Measurements from ENCODE around the gene BPIFB6. TPM values are rescaled to one million over a fixed set of nuclear protein-coding genes. Genes with fewer than 3 reads are reported as not detected.

Gene BPIFB6
- polyA plus RNA-seq, 4 donors, result 0.09 TPM; not detected in 3

- 76 to 80% (median 80%) methylated on average over 15 of the region's 15 CpGs for WGBS, 3 donors
- DNase-seq (no peak), FAIRE-seq (no peak)
- Histone ChIP-seq H3K4me3 (ENCODE audit: low read depth in 1 of 3, low read length in 3 of 3) (no peak overlapping the region), H3K36me3 (ENCODE audit: control insufficient read depth in 3 of 3, insufficient read depth in 2 of 3, low read depth in 1 of 3, low read length in 3 of 3) (no peaks in the 10 kb centered on the region), H3K4me1 (ENCODE audit: control insufficient read depth in 3 of 3, insufficient read depth in 2 of 3, low read depth in 1 of 3, low read length in 2 of 3) (no peaks in the 10 kb centered on the region), H3K27me3 (ENCODE audit: control insufficient read depth in 3 of 3, insufficient read depth in 3 of 3, low read length in 3 of 3) (peaks cover 0 to 3% (median 0%) of the 10 kb centered on the region in 3 donors), H3K9me3 (ENCODE audit: control insufficient read depth in 2 of 2, insufficient read depth in 1 of 2, low read depth in 1 of 2, low read length in 1 of 2) (no peaks in the 10 kb centered on the region), H3K27ac (ENCODE audit: low read depth in 1 of 3, low read length in 2 of 3) (no peak overlapping the region)
Measured at GRCh38 chr20:33012327-33013189, 18.9 kb upstream of the BPIFB6 start.

- no peak for DNase-seq
- H3K9me3 ChIP-seq (ENCODE audit: control insufficient read depth in 2 of 2, insufficient read depth in 1 of 2, low read depth in 1 of 2, low read length in 1 of 2), result no peaks in the 10 kb centered on the region
- 51 to 75% (median 70%) methylated on average over 8 to 12 of the region's 12 CpGs for WGBS, 3 donors
- no peaks in the 10 kb centered on the region for H3K4me1 ChIP-seq (ENCODE audit: control insufficient read depth in 3 of 3, insufficient read depth in 2 of 3, low read depth in 1 of 3, low read length in 2 of 3)
- peaks cover 0 to 3% (median 0%) of the 10 kb centered on the region in 3 donors for H3K27me3 ChIP-seq (ENCODE audit: control insufficient read depth in 3 of 3, insufficient read depth in 3 of 3, low read length in 3 of 3)
- FAIRE-seq, result no peak
- H3K36me3 ChIP-seq (ENCODE audit: control insufficient read depth in 3 of 3, insufficient read depth in 2 of 3, low read depth in 1 of 3, low read length in 3 of 3), result no peaks in the 10 kb centered on the region
- no peak overlapping the region for H3K4me3 ChIP-seq (ENCODE audit: low read depth in 1 of 3, low read length in 3 of 3)
- H3K27ac ChIP-seq (ENCODE audit: low read depth in 1 of 3, low read length in 2 of 3), result no peak overlapping the region
Measured at GRCh38 chr20:33013701-33014326, 17.6 kb upstream of the BPIFB6 start.

GRCh38 chr20:33014336-33015113 is 16.9 kb upstream of the BPIFB6 start:
- Histone ChIP-seq H3K36me3 (ENCODE audit: control insufficient read depth in 3 of 3, insufficient read depth in 2 of 3, low read depth in 1 of 3, low read length in 3 of 3) (no peaks in the 10 kb centered on the region), H3K27me3 (ENCODE audit: control insufficient read depth in 3 of 3, insufficient read depth in 3 of 3, low read length in 3 of 3) (peaks cover 0 to 3% (median 0%) of the 10 kb centered on the region in 3 donors), H3K27ac (ENCODE audit: low read depth in 1 of 3, low read length in 2 of 3) (no peak overlapping the region), H3K4me1 (ENCODE audit: control insufficient read depth in 3 of 3, insufficient read depth in 2 of 3, low read depth in 1 of 3, low read length in 2 of 3) (no peaks in the 10 kb centered on the region), H3K4me3 (ENCODE audit: low read depth in 1 of 3, low read length in 3 of 3) (no peak overlapping the region), H3K9me3 (ENCODE audit: control insufficient read depth in 2 of 2, insufficient read depth in 1 of 2, low read depth in 1 of 2, low read length in 1 of 2) (no peaks in the 10 kb centered on the region)
- DNase-seq, result no peak
- no peak for FAIRE-seq
- WGBS, 3 donors, result 47 to 55% (median 52%) methylated on average over 16 of the region's 16 CpGs

DNA sequence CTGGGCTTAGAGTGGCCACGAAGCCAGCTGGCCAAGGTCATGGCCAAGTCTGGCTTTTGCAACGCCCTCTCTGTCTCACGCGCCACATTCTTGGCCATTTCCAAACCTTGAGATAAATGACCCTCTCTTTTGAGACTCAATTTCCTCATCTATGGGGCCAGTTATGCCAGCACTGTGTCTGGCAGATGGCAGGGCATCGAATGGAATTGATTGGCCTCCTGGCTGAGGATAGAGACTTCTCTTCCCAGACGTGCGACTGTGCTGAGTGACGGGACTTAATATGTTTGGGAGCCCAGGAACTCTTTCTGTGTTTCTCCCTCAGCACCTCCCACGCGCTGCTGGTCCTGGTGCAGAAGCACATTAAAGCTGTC is 16.3 kb upstream of the BPIFB6 start:
- Histone ChIP-seq H3K27me3 (ENCODE audit: control insufficient read depth in 3 of 3, insufficient read depth in 3 of 3, low read length in 3 of 3) (peaks cover 0 to 3% (median 0%) of the 10 kb centered on the region in 3 donors), H3K4me3 (ENCODE audit: low read depth in 1 of 3, low read length in 3 of 3) (no peak overlapping the region), H3K27ac (ENCODE audit: low read depth in 1 of 3, low read length in 2 of 3) (no peak overlapping the region), H3K9me3 (ENCODE audit: control insufficient read depth in 2 of 2, insufficient read depth in 1 of 2, low read depth in 1 of 2, low read length in 1 of 2) (no peaks in the 10 kb centered on the region), H3K36me3 (ENCODE audit: control insufficient read depth in 3 of 3, insufficient read depth in 2 of 3, low read depth in 1 of 3, low read length in 3 of 3) (no peaks in the 10 kb centered on the region), H3K4me1 (ENCODE audit: control insufficient read depth in 3 of 3, insufficient read depth in 2 of 3, low read depth in 1 of 3, low read length in 2 of 3) (no peaks in the 10 kb centered on the region)
- FAIRE-seq (no peak), DNase-seq (no peak)
- 77 to 82% (median 78%) methylated on average over 10 of the region's 10 CpGs for WGBS, 3 donors

- WGBS, 3 donors, result 61 to 71% (median 67%) methylated on average over 14 to 15 of the region's 15 CpGs
- no peaks in the 10 kb centered on the region for H3K36me3 ChIP-seq (ENCODE audit: control insufficient read depth in 3 of 3, insufficient read depth in 2 of 3, low read depth in 1 of 3, low read length in 3 of 3)
- no peak overlapping the region for H3K4me3 ChIP-seq (ENCODE audit: low read depth in 1 of 3, low read length in 3 of 3)
- H3K4me1 ChIP-seq (ENCODE audit: control insufficient read depth in 3 of 3, insufficient read depth in 2 of 3, low read depth in 1 of 3, low read length in 2 of 3), result no peaks in the 10 kb centered on the region
- no peaks in the 10 kb centered on the region for H3K9me3 ChIP-seq (ENCODE audit: control insufficient read depth in 2 of 2, insufficient read depth in 1 of 2, low read depth in 1 of 2, low read length in 1 of 2)
- FAIRE-seq (no peak), DNase-seq (no peak)
- H3K27me3 ChIP-seq (ENCODE audit: control insufficient read depth in 3 of 3, insufficient read depth in 3 of 3, low read length in 3 of 3), result peaks cover 0 to 3% (median 0%) of the 10 kb centered on the region in 3 donors
- H3K27ac ChIP-seq (ENCODE audit: low read depth in 1 of 3, low read length in 2 of 3), result no peak overlapping the region
Measured at GRCh38 chr20:33015700-33016580, 15.5 kb upstream of the BPIFB6 start.

GRCh38 chr20:33016581-33017109 is 14.8 kb upstream of the BPIFB6 start:
- no peaks in the 10 kb centered on the region for H3K4me1 ChIP-seq (ENCODE audit: control insufficient read depth in 3 of 3, insufficient read depth in 2 of 3, low read depth in 1 of 3, low read length in 2 of 3)
- FAIRE-seq (no peak), DNase-seq (no peak)
- no peaks in the 10 kb centered on the region for H3K36me3 ChIP-seq (ENCODE audit: control insufficient read depth in 3 of 3, insufficient read depth in 2 of 3, low read depth in 1 of 3, low read length in 3 of 3)
- 58 to 71% (median 68%) methylated on average over 7 of the region's 7 CpGs for WGBS, 3 donors
- H3K9me3 ChIP-seq (ENCODE audit: control insufficient read depth in 2 of 2, insufficient read depth in 1 of 2, low read depth in 1 of 2, low read length in 1 of 2), result no peaks in the 10 kb centered on the region
- H3K4me3 ChIP-seq (ENCODE audit: low read depth in 1 of 3, low read length in 3 of 3), result no peak overlapping the region
- peaks cover 0 to 3% (median 0%) of the 10 kb centered on the region in 3 donors for H3K27me3 ChIP-seq (ENCODE audit: control insufficient read depth in 3 of 3, insufficient read depth in 3 of 3, low read length in 3 of 3)
- no peak overlapping the region for H3K27ac ChIP-seq (ENCODE audit: low read depth in 1 of 3, low read length in 2 of 3)

DNA sequence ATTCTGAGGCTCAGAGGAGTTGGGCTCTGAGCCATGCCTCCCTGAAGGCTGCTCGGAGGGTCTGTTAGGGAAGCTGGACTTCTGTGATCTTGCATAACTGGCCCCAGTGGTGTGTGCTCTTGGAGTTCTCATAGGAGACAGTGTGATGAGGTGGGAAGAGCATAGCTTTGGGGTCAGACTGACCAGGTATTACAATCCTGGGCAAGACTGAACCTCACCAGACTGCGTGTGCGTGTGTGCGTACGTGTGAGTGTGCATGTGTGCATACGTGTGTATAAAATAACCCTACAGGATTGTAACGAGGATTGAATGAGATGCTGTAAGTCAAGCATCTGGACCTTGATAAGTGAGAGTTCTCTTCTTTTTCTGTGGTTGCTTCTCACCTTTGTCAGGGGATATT is 13.9 kb upstream of the BPIFB6 start:
- no peak overlapping the region for H3K4me3 ChIP-seq (ENCODE audit: low read depth in 1 of 3, low read length in 3 of 3)
- FAIRE-seq (no peak), DNase-seq (no peak)
- 73 to 86% (median 79%) methylated on average over 7 of the region's 7 CpGs for WGBS, 3 donors
- no peaks in the 10 kb centered on the region for H3K4me1 ChIP-seq (ENCODE audit: control insufficient read depth in 3 of 3, insufficient read depth in 2 of 3, low read depth in 1 of 3, low read length in 2 of 3)
- H3K27me3 ChIP-seq (ENCODE audit: control insufficient read depth in 3 of 3, insufficient read depth in 3 of 3, low read length in 3 of 3), result peaks cover 0 to under 1% (median 0%) of the 10 kb centered on the region in 3 donors
- no peak overlapping the region for H3K27ac ChIP-seq (ENCODE audit: low read depth in 1 of 3, low read length in 2 of 3)
- no peaks in the 10 kb centered on the region for H3K36me3 ChIP-seq (ENCODE audit: control insufficient read depth in 3 of 3, insufficient read depth in 2 of 3, low read depth in 1 of 3, low read length in 3 of 3)
- H3K9me3 ChIP-seq (ENCODE audit: control insufficient read depth in 2 of 2, insufficient read depth in 1 of 2, low read depth in 1 of 2, low read length in 1 of 2), result no peaks in the 10 kb centered on the region

All from small intestine (tissue), 7 donors.